SU-DHL-6 (cell line): ENCODE results near the gene FAM131B.

ENCODE experiments used
- H2AFZ ChIP-seq: fragments of 200-600 bp; sonication (generic); 2 replicates; pipeline ENCODE4 v1.6.1; 2014; ENCODE audit warnings: low read depth, mild to moderate bottlenecking, moderate library complexity, mixed read lengths, antibody characterized with exemption, low read length; ENCODE audit not compliant: severe bottlenecking
- H3F3A ChIP-seq: fragments of 200-600 bp; shearing (Covaris generic); 2 replicates; pipeline ENCODE4 v1.6.0; 2016; ENCODE audit warnings: antibody characterized with exemption, mild to moderate bottlenecking; ENCODE audit not compliant: insufficient read depth
- H3K27ac ChIP-seq: fragments of 200-600 bp; sonication (generic); 2 replicates; pipeline ENCODE4 v1.5.1; 2016; ENCODE audit warnings: low read depth, mild to moderate bottlenecking, low read length, moderate library complexity, mixed read lengths
- H3K27me3 ChIP-seq: fragments of 200-600 bp; sonication (generic), shearing (Covaris generic); 2 replicates; pipeline ENCODE4 v1.6.0; 2014; ENCODE audit warnings: mild to moderate bottlenecking, low read length
- H3K36me3 ChIP-seq: fragments of 200-600 bp; sonication (generic); 2 replicates; pipeline ENCODE4 v1.6.1; 2014; ENCODE audit warnings: mild to moderate bottlenecking, low read length, mixed read lengths
- H3K4me2 ChIP-seq: fragments of 300-600, 200-600 bp; shearing (Covaris generic), sonication (generic); 2 replicates; pipeline ENCODE4 v1.6.0; 2014; ENCODE audit warnings: low read length, low read depth, mild to moderate bottlenecking; ENCODE audit not compliant: poor library complexity, severe bottlenecking
- H3K4me3 ChIP-seq: fragments of 200-600 bp; sonication (generic); 2 replicates; pipeline ENCODE4 v1.5.1; 2014; ENCODE audit warnings: antibody characterized with exemption, low read length, mild to moderate bottlenecking, mixed read lengths; ENCODE audit not compliant: insufficient read depth, poor library complexity, severe bottlenecking
- H3K79me2 ChIP-seq: fragments of 200-600 bp; sonication (generic); 2 replicates; pipeline ENCODE4 v1.6.1; 2014; ENCODE audit warnings: mild to moderate bottlenecking, low read length, moderate library complexity; ENCODE audit not compliant: insufficient read depth
- H3K9ac ChIP-seq: fragments of 200-600 bp; sonication (generic); 2 replicates; pipeline ENCODE4 v1.7.0; 2014; ENCODE audit warnings: mild to moderate bottlenecking, low read length
- H3K9me2 ChIP-seq: fragments of 200-600 bp; sonication (generic); replicated peaks from 2 replicates; pipeline ENCODE4 v1.6.1; 2014; ENCODE audit warnings: low read length; ENCODE audit not compliant: insufficient read depth
- H3K9me3 ChIP-seq: fragments of 200-600 bp; sonication (generic); 2 replicates; pipeline ENCODE4 v1.6.1; 2014; ENCODE audit warnings: low read length, mixed read lengths; ENCODE audit not compliant: insufficient read depth
- H4K20me1 ChIP-seq: fragments of 200-600 bp; sonication (generic); 2 replicates; pipeline ENCODE4 v1.6.1; 2014; ENCODE audit warnings: low read depth, mild to moderate bottlenecking, antibody characterized with exemption, low read length, moderate library complexity, mixed read lengths
- CTCF ChIP-seq: fragments of 200-600 bp; sonication (generic); IDR thresholded peaks from one replicate; pipeline ENCODE4 v1.5.1; 2017; ENCODE audit warnings: antibody characterized with exemption, mild to moderate bottlenecking, low read length, moderate library complexity; ENCODE audit not compliant: insufficient read depth, poor library complexity, severe bottlenecking
- EZH2phosphoT487 ChIP-seq: fragments of 200-600 bp; sonication (generic), shearing (Covaris generic); conservative IDR thresholded peaks from 2 replicates; pipeline ENCODE4 v1.6.1; 2018; ENCODE audit warnings: mild to moderate bottlenecking, antibody characterized with exemption, low read length, moderate library complexity, mixed read lengths

Gene FAM131B

GRCh38 chr7:143389316-143390103 lies 27.0 kb upstream of the FAM131B start:
- H3K27ac ChIP-seq: no peak overlapping the region
- no peaks in the 10 kb centered on the region for H3K79me2 ChIP-seq
- H3K27me3 ChIP-seq: no peaks in the 10 kb centered on the region
- no peak for TF ChIP-seq CTCF
- TF ChIP-seq EZH2phosphoT487: no peak
- H3K4me3 ChIP-seq: no peak overlapping the region
- no peak overlapping the region for H2AFZ ChIP-seq
- H3F3A ChIP-seq: no peaks in the 10 kb centered on the region
- H3K36me3 ChIP-seq: no peaks in the 10 kb centered on the region
- H3K4me2 ChIP-seq: no peak overlapping the region
- H3K9me2 ChIP-seq: no peaks in the 10 kb centered on the region
- H4K20me1 ChIP-seq: no peaks in the 10 kb centered on the region
- H3K9ac ChIP-seq: no peak overlapping the region
- no peaks in the 10 kb centered on the region for H3K9me3 ChIP-seq

- H3K9me3 ChIP-seq: no peaks in the 10 kb centered on the region
- no peak overlapping the region for H3K4me2 ChIP-seq
- TF ChIP-seq CTCF (no peak), EZH2phosphoT487 (no peak)
- H3K36me3 ChIP-seq: no peaks in the 10 kb centered on the region
- no peaks in the 10 kb centered on the region for H3K27me3 ChIP-seq
- no peak overlapping the region for H3K27ac ChIP-seq
- H3K79me2 ChIP-seq: no peaks in the 10 kb centered on the region
- no peak overlapping the region for H3K4me3 ChIP-seq
- H3K9ac ChIP-seq: no peak overlapping the region
- no peaks in the 10 kb centered on the region for H3F3A ChIP-seq
- H3K9me2 ChIP-seq: no peaks in the 10 kb centered on the region
- no peaks in the 10 kb centered on the region for H4K20me1 ChIP-seq
- H2AFZ ChIP-seq: no peak overlapping the region
Measured at GRCh38 chr7:143388491-143389101, 26.1 kb upstream of the FAM131B start.

GRCh38 chr7:143388051-143388450 lies 25.5 kb upstream of the FAM131B start:
- TF ChIP-seq EZH2phosphoT487: no peak
- no peak for TF ChIP-seq CTCF
- Histone ChIP-seq H3K36me3 (no peaks in the 10 kb centered on the region), H3K79me2 (no peaks in the 10 kb centered on the region), H3F3A (no peaks in the 10 kb centered on the region), H3K27me3 (no peaks in the 10 kb centered on the region), H3K27ac (no peak overlapping the region), H3K4me3 (no peak overlapping the region), H4K20me1 (no peaks in the 10 kb centered on the region), H3K9me3 (no peaks in the 10 kb centered on the region), H3K9ac (no peak overlapping the region), H3K9me2 (no peaks in the 10 kb centered on the region), H3K4me2 (no peak overlapping the region), H2AFZ (no peak overlapping the region)
